ENCODE measurements around the gene PAPPA2.

Gene PAPPA2

DNA sequence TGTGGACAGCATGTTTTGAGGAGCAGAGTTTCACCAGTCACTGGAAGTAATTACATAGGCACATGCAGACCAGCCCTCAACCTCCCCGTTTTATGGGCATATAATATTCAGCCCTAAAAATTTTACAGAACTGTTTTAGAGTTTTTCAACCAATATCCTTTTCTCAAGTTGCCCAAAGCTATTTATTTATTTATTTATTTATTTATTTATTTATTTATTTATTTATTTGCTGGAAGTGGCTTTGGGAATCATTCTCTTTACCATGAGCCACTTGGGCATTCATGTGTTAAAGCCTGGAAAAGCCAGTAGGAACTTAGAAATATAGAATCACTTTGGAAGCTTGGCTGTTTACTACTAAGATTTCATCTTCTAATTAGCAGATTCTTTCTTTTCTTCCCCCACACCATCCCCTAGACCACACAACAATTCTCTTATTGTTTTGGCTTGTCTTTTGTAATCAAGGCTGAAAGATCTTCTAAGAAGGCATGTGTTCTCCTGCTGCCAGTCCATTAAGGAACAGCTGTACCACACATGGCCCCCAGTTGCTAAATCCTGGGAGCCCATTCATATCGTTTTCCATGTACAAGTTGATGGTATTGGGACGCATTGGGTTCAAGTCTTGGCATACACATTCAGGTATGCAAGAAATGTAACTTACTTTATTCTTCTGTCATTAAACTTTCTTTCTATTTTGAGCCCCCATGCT, 220.0 kb downstream of the PAPPA2 start (continued):
- TF ChIP-seq, protein P1, sequence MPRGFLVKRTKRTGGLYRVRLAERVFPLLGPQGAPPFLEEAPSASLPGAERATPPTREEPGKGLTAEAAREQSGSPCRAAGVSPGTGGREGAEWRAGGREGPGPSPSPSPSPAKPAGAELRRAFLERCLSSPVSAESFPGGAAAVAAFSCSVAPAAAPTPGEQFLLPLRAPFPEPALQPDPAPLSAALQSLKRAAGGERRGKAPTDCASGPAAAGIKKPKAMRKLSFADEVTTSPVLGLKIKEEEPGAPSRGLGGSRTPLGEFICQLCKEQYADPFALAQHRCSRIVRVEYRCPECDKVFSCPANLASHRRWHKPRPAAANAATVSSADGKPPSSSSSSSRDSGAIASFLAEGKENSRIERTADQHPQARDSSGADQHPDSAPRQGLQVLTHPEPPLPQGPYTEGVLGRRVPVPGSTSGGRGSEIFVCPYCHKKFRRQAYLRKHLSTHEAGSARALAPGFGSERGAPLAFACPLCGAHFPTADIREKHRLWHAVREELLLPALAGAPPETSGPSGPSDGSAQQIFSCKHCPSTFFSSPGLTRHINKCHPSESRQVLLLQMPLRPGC (tag by site-specific recombination; IDR thresholded peaks at IDR 0.05) = no peak
- TF ChIP-seq, protein P2, sequence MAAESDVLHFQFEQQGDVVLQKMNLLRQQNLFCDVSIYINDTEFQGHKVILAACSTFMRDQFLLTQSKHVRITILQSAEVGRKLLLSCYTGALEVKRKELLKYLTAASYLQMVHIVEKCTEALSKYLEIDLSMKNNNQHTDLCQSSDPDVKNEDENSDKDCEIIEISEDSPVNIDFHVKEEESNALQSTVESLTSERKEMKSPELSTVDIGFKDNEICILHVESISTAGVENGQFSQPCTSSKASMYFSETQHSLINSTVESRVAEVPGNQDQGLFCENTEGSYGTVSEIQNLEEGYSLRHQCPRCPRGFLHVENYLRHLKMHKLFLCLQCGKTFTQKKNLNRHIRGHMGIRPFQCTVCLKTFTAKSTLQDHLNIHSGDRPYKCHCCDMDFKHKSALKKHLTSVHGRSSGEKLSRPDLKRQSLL (tag by site-specific recombination; IDR thresholded peaks at IDR 0.05) = no peak
- TF ChIP-seq ZNF654 (tag by site-specific recombination; IDR thresholded peaks at IDR 0.05; ENCODE audit: low read depth) (0 out of 2 replicates have a peak, but pooled peaks have one; percentile 13), ZNF518A (tag by site-specific recombination; conservative IDR thresholded peaks at IDR 0.05; ENCODE audit: low read depth) (peak; percentile 79)

GRCh38 chr1:176691251-176692228, 228.6 kb downstream of the PAPPA2 start:
- no peaks in the 10 kb centered on the region for H3K4me1 ChIP-seq (ENCODE audit: control insufficient read depth, insufficient read depth, low read length)
- H3K36me3 ChIP-seq (ENCODE audit: control insufficient read depth in 2 of 2, insufficient read depth in 1 of 2, low read length in 2 of 2) = no peaks in the 10 kb centered on the region
- H3K27ac ChIP-seq (ENCODE audit: extremely low read depth, low read depth, low read length) = no peak overlapping the region
- CTCF ChIA-PET = interaction anchor here (0.5 to 4.4 kb wide), 34 partner anchors 8 to 777 kb away, joined by 3 to 45 read pairs (median 4); no protein-coding TSS in a partner anchor
- H3K4me3 ChIP-seq (ENCODE audit: low read depth, low read length) = no peak overlapping the region
- POLR2A ChIA-PET = no interaction called here
- no peaks in the 10 kb centered on the region for H3K9me3 ChIP-seq (ENCODE audit: control insufficient read depth, insufficient read depth, low read depth, low read length)
- TF ChIP-seq RBAK (tag by site-specific recombination; IDR thresholded peaks at IDR 0.05) (no peak), ZNF843 (tag by site-specific recombination; IDR thresholded peaks at IDR 0.05) (no peak), ZNF791 (tag by site-specific recombination; IDR thresholded peaks at IDR 0.05) (no peak), ZFP69B (tag by site-specific recombination; IDR thresholded peaks at IDR 0.05) (no peak), ZNF146 (tag by site-specific recombination; IDR thresholded peaks at IDR 0.05) (no peak), ZBTB48 (tag by site-specific recombination; IDR thresholded peaks at IDR 0.05) (no peak), HOXD13 (CRISPR knock-in tag; IDR thresholded peaks at IDR 0.05; ENCODE audit: borderline replicate concordance) (no peak), ZNF658 (tag by site-specific recombination; IDR thresholded peaks at IDR 0.05) (no peak), ZNF133 (tag by site-specific recombination; IDR thresholded peaks at IDR 0.05) (no peak), ZNF248 (tag by site-specific recombination; IDR thresholded peaks at IDR 0.05) (no peak), ZNF629 (tag by site-specific recombination; IDR thresholded peaks at IDR 0.05) (0 out of 2 replicates have a peak, but pooled peaks have one; percentile 18), ZNF2 (tag by site-specific recombination; IDR thresholded peaks at IDR 0.05) (0 out of 2 replicates have a peak, but pooled peaks have one; percentile 26), ZBTB20 (tag by site-specific recombination; IDR thresholded peaks at IDR 0.05) (no peak), PATZ1 (tag by site-specific recombination; IDR thresholded peaks at IDR 0.05) (no peak), ZNF114 (tag by site-specific recombination; IDR thresholded peaks at IDR 0.05) (no peak), ZNF433 (tag by site-specific recombination; IDR thresholded peaks at IDR 0.05; ENCODE audit: low read depth) (no peak), ZNF792 (tag by site-specific recombination; IDR thresholded peaks at IDR 0.05) (no peak), ZBTB21 (tag by site-specific recombination; IDR thresholded peaks at IDR 0.05) (no peak)
- TF ChIP-seq, protein P3, sequence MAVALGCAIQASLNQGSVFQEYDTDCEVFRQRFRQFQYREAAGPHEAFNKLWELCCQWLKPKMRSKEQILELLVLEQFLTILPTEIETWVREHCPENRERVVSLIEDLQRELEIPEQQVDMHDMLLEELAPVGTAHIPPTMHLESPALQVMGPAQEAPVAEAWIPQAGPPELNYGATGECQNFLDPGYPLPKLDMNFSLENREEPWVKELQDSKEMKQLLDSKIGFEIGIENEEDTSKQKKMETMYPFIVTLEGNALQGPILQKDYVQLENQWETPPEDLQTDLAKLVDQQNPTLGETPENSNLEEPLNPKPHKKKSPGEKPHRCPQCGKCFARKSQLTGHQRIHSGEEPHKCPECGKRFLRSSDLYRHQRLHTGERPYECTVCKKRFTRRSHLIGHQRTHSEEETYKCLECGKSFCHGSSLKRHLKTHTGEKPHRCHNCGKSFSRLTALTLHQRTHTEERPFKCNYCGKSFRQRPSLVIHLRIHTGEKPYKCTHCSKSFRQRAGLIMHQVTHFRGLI (tag by site-specific recombination; IDR thresholded peaks at IDR 0.05) = 0 out of 2 replicates have a peak, but pooled peaks have one; percentile 19
